Stimulated activated CD4-positive, alpha-beta T cell treated with anti-CD3 and anti-CD28 coated beads, Interleukin-4, amount 100 ng/mL, for 1 hour (primary cell): Measurements from ENCODE around the gene AP3S1.

Experiments
- DNase-seq: peaks from one replicate; pipeline ENCODE4 v3.0.0-alpha.2; 2020

Gene AP3S1

GRCh38 chr5:115829913-115830312 is 11.8 kb upstream of the AP3S1 start:
- no peak for DNase-seq

GRCh38 chr5:115831163-115831768 is 10.5 kb upstream of the AP3S1 start:
- DNase-seq = no peak

GRCh38 chr5:115835481-115835880 is 6.3 kb upstream of the AP3S1 start:
- DNase-seq = no peak

- no peak for DNase-seq
Measured at GRCh38 chr5:115838885-115839518, 2.7 kb upstream of the AP3S1 start.

GRCh38 chr5:115840873-115841272 is 862 bp upstream of the AP3S1 start:
- no peak for DNase-seq

GRCh38 chr5:115842089-115842935 is 577 bp downstream of the AP3S1 start:
- DNase-seq = no peak

GRCh38 chr5:115842952-115843351 is 1.2 kb downstream of the AP3S1 start:
- DNase-seq = no peak

- DNase-seq = no peak
Measured at GRCh38 chr5:115843444-115844130, 1.9 kb downstream of the AP3S1 start.

GRCh38 chr5:115844321-115844817 is 2.6 kb downstream of the AP3S1 start:
- no peak for DNase-seq

GRCh38 chr5:115847290-115847689 is 5.6 kb downstream of the AP3S1 start:
- DNase-seq = no peak

- no peak for DNase-seq
Measured at GRCh38 chr5:115849258-115849798, 7.6 kb downstream of the AP3S1 start.

- no peak for DNase-seq
Measured at GRCh38 chr5:115850744-115851416, 9.1 kb downstream of the AP3S1 start.

GRCh38 chr5:115854139-115854538 is 12.4 kb downstream of the AP3S1 start:
- no peak for DNase-seq

- DNase-seq = no peak
Measured at GRCh38 chr5:115855959-115856358, 14.2 kb downstream of the AP3S1 start.

GRCh38 chr5:115857057-115857479 is 15.3 kb downstream of the AP3S1 start:
- DNase-seq = no peak

- no peak for DNase-seq
Measured at GRCh38 chr5:115857626-115858349, 16.1 kb downstream of the AP3S1 start.

GRCh38 chr5:115858396-115858795 is 16.7 kb downstream of the AP3S1 start:
- DNase-seq = no peak

- no peak for DNase-seq
Measured at GRCh38 chr5:115859378-115859777, 17.6 kb downstream of the AP3S1 start.

GRCh38 chr5:115869256-115869795 is 27.6 kb downstream of the AP3S1 start:
- DNase-seq = no peak

- no peak for DNase-seq
Measured at GRCh38 chr5:115872447-115872846, 30.7 kb downstream of the AP3S1 start.

GRCh38 chr5:115873392-115873791 is 31.7 kb downstream of the AP3S1 start:
- no peak for DNase-seq
